GM12878 (cell line): ENCODE results near the gene THUMPD3. TPM values are rescaled to one million over a fixed set of nuclear protein-coding genes. Genes with fewer than 3 reads are reported as not detected.

ENCODE experiments used
- ATAC-seq: fragments of 200-7000 bp; cut with Tn5 transposase; 3 replicates; pipeline ENCODE4 v1.9.1; 2020; ENCODE audit warnings: mild to moderate bottlenecking, moderate library complexity
- BruUV-seq: library from RNA; stranded (reverse); fragments of 400-500 nt; replicated peaks from 2 replicates; lab custom pipeline; 2021; lab: Mats Ljungman, UMichigan
- CTCF ChIA-PET: fragments of 300-600 bp; sonication (Branson Sonifier 250); formaldehyde crosslinking; extraction: SDS; loops from one replicate; lab custom pipeline; 2021; ENCODE audit warnings: inconsistent platforms; lab: Yijun Ruan, JAX
- POLR2A ChIA-PET: fragments of 350-600 bp; formaldehyde crosslinking; extraction: SDS; loops from one replicate; lab custom pipeline; 2021; ENCODE audit warnings: inconsistent platforms; lab: Charles Lee
- RAD21 ChIA-PET: fragments of 300-600 bp; sonication (Branson Sonifier 250); formaldehyde crosslinking; loops from one replicate; lab custom pipeline; 2023; ENCODE audit warnings: antibody characterized with exemption; ENCODE audit not compliant: unreplicated experiment; lab: Charles Lee
- SMC1A ChIA-PET: fragments of 300-600 bp; sonication (Branson Sonifier 250); formaldehyde crosslinking; loops from one replicate; lab custom pipeline; 2023; ENCODE audit not compliant: unreplicated experiment, uncharacterized antibody; lab: Charles Lee
- DNase-seq: peaks from one replicate; pipeline ENCODE4 v3.0.0-alpha.2; 2011; ENCODE audit warnings: low read depth, low spot score
- FAIRE-seq: peaks from 3 replicates; lab custom pipeline; 2011; peaks lifted over from hg19 to GRCh38; lab: Jason Lieb, UNC
- H2AFZ ChIP-seq: 2 replicates; pipeline ENCODE4 v1.6.0; 2011; ENCODE audit warnings: low read depth, low read length, control low read depth; ENCODE audit not compliant: control insufficient read depth
- H3K27ac ChIP-seq: 2 replicates; pipeline ENCODE4 v1.5.1; 2011; ENCODE audit warnings: control low read depth; ENCODE audit not compliant: control insufficient read depth, insufficient read depth
- H3K27me3 ChIP-seq, 2 experiments: replicated peaks in 1 of 2; 2 replicates each; pipeline versions ENCODE4 v1.6.0 to v1.6.1; 2011; ENCODE audit warnings: low read length in 1 of 2; ENCODE audit not compliant: control insufficient read depth in 2 of 2, insufficient read depth in 2 of 2
- H3K36me3 ChIP-seq, 2 experiments: 2 replicates each; pipeline ENCODE4 v1.5.1; 2011; ENCODE audit warnings: low read length in 1 of 2; ENCODE audit not compliant: control insufficient read depth in 2 of 2, insufficient read depth in 2 of 2
- H3K4me1 ChIP-seq: 2 replicates; pipeline ENCODE4 v1.6.1; 2011; ENCODE audit warnings: mild to moderate bottlenecking, low read length, moderate library complexity, mixed read lengths; ENCODE audit not compliant: control insufficient read depth, insufficient read depth
- H3K4me2 ChIP-seq: 2 replicates; pipeline ENCODE4 v1.6.0; 2011; ENCODE audit warnings: control low read depth; ENCODE audit not compliant: control insufficient read depth, insufficient read depth
- H3K4me3 ChIP-seq: fragments of 200-600 bp; sonication (generic); 2 replicates; pipeline ENCODE4 v1.5.1; 2016
- H3K79me2 ChIP-seq: 2 replicates; pipeline ENCODE4 v1.6.0; 2011; ENCODE audit warnings: low read length; ENCODE audit not compliant: control insufficient read depth, insufficient read depth
- H3K9ac ChIP-seq: 2 replicates; pipeline ENCODE4 v1.8.0; 2011; ENCODE audit warnings: low read length, control low read depth, mixed read lengths; ENCODE audit not compliant: control insufficient read depth, insufficient read depth
- H3K9me3 ChIP-seq: replicated peaks from 3 replicates; pipeline ENCODE4 v1.5.1; 2011; ENCODE audit warnings: mild to moderate bottlenecking, low read length; ENCODE audit not compliant: control insufficient read depth, insufficient read depth
- H4K20me1 ChIP-seq: 2 replicates; pipeline ENCODE4 v1.6.0; 2011; ENCODE audit not compliant: control insufficient read depth, insufficient read depth
- CHD1 ChIP-seq: IDR thresholded peaks from 2 replicates; pipeline ENCODE4 v1.6.1; 2012; ENCODE audit warnings: low read depth, low read length, improper control_type of control experiment
- POLR2AphosphoS5 ChIP-seq: IDR thresholded peaks from 2 replicates; pipeline ENCODE4 v1.6.1; 2011; ENCODE audit warnings: mild to moderate bottlenecking, low read length, inconsistent platforms
- RFX5 ChIP-seq: IDR thresholded peaks from 2 replicates; pipeline ENCODE4 v1.6.1; 2011; ENCODE audit warnings: low read depth, low read length, improper control_type of control experiment
- RUNX3 ChIP-seq: IDR thresholded peaks from 2 replicates; pipeline ENCODE4 v1.6.1; 2012; ENCODE audit warnings: low read length, inconsistent platforms
- SREBF2 ChIP-seq: IDR thresholded peaks from 2 replicates; pipeline ENCODE4 v1.6.1; 2012; ENCODE audit warnings: mild to moderate bottlenecking, low read length
- ZNF622 ChIP-seq: fragments of 450-650 bp; IDR thresholded peaks from 2 replicates; pipeline ENCODE4 v1.6.1; 2017; ENCODE audit warnings: mild to moderate bottlenecking, inconsistent platforms
- WGBS: methylation state at CpG from one replicate; pipeline ENCODE4 v1.1.6; 2016; ENCODE audit warnings: low lambda C conversion rate; ENCODE audit not compliant: insufficient replicate concordance, insufficient coverage; ENCODE audit errors: missing lambda C conversion rate; 5-methylcytosine and 5-hydroxymethylcytosine counted together
- in situ Hi-C: fragments of 300-500 bp; cut with MboI; formaldehyde crosslinking; loops from 9 replicates; pipeline ENCODE4 v1.14.3; 2018; ENCODE audit warnings: mixed read lengths
- intact Hi-C: fragments of 100-400 bp; cut with micrococcal nuclease; formaldehyde crosslinking; loops from one replicate; pipeline ENCODE4 v1.14.2; 2022; ENCODE audit not compliant: unreplicated experiment
- polyA plus RNA-seq, 11 experiments: library from polyadenylated mRNA; depleted of rRNA in 4 of 11; unstranded in 6 of 11; stranded (reverse) in 5 of 11; fragments of >200 nt; fragmentation: Nextera tagmentation in 4 of 11; fragmentation: Illumina TruSeq in 1 of 11; extraction: Ambion mirVana in 4 of 11; extraction: Trizol in 1 of 11; gene quantifications; 1 replicate in 1 of 11; 2 replicates in 10 of 11; pipeline versions ENCODE4 v1.2.1 to v1.2.3, GENCODE V29; 2011 to 2016; ENCODE audit warnings: inconsistent platforms in 2 of 11, missing spikeins in 2 of 11, low read depth in 1 of 11
- total RNA-seq, 4 experiments: library from RNA; depleted of rRNA in 3 of 4; stranded (reverse); fragments of >200 nt in 3 of 4; fragmentation: Illumina TruSeq in 1 of 4; extraction: Trizol in 1 of 4; gene quantifications; 2 replicates each; pipeline versions ENCODE4 v1.2.1 to v1.2.3, GENCODE V29; 2013 to 2021
- TF ChIP-seq, protein P1 (sequence below): IDR thresholded peaks from 2 replicates; pipeline ENCODE4 v1.6.1; 2011; ENCODE audit warnings: borderline replicate concordance, low read depth, mild to moderate bottlenecking, moderate library complexity, mixed read lengths, low read length; ENCODE audit not compliant: insufficient read depth; ENCODE audit errors: extremely low read length
- TF ChIP-seq, protein P2 (sequence below): fragments of 450-650 bp; IDR thresholded peaks from 2 replicates; pipeline ENCODE4 v1.6.1; 2017; ENCODE audit warnings: low read depth, mild to moderate bottlenecking, moderate library complexity

THUMPD3 gene
- total and polyA plus RNA-seq, 10 of the 15 experiments (the other 5 are each of a cell fraction or from before 2014, with no cell fraction given), result 28.7 to 47.4 (median 41.8) TPM

DNA sequence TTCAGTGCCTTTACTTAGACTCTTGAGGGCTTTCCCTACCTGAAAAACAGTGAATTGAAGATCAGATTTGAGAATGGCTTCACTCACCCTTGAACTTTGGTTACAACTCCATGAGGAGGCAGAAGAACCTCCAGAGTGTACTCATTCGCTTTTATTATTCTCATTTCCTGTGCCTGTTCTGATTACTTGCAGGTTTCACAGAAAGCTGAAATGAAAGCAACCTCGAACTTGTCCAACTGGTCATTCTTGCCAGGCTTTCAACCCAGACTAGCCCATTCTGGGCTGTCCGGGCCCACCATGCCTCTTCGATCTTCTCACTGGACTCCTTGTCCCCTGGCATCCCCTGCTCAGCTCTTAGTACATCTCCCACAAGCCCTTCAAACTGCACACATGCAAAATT is 20.2 kb upstream of the THUMPD3 start (continued):
- TF ChIP-seq, protein P1, sequence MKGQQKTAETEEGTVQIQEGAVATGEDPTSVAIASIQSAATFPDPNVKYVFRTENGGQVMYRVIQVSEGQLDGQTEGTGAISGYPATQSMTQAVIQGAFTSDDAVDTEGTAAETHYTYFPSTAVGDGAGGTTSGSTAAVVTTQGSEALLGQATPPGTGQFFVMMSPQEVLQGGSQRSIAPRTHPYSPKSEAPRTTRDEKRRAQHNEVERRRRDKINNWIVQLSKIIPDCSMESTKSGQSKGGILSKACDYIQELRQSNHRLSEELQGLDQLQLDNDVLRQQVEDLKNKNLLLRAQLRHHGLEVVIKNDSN, result no peak
- TF ChIP-seq RUNX3 (no peak), SREBF2 (no peak)

DNA sequence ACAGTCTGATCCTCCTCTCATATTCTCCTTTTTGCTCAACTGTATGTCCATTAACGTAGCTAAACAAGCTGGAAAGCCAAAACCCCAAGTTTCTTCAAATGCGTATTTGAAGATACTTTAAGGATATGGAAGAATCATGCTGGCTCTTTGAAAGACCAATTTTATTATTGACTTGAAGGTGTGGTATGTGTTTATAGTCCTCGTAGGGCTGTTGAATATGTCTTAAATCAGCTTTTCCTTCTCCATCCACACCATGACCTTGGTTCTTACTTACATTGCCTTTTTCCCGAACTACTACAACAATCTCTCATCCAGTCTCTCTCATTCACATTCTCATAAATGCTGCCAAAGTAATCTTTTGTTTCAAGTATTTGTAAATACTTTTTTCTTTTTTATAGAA is 19.7 kb upstream of the THUMPD3 start:
- ATAC-seq (no peak), DNase-seq (no peak), FAIRE-seq (no peak)
- POLR2A ChIA-PET, result no interaction called here
- H3K79me2 ChIP-seq, result no peaks in the 10 kb centered on the region
- H2AFZ ChIP-seq, result no peak overlapping the region
- TF ChIP-seq CHD1 (no peak), ZNF622 (no peak), RFX5 (no peak), POLR2AphosphoS5 (no peak)
- TF ChIP-seq, protein P2, sequence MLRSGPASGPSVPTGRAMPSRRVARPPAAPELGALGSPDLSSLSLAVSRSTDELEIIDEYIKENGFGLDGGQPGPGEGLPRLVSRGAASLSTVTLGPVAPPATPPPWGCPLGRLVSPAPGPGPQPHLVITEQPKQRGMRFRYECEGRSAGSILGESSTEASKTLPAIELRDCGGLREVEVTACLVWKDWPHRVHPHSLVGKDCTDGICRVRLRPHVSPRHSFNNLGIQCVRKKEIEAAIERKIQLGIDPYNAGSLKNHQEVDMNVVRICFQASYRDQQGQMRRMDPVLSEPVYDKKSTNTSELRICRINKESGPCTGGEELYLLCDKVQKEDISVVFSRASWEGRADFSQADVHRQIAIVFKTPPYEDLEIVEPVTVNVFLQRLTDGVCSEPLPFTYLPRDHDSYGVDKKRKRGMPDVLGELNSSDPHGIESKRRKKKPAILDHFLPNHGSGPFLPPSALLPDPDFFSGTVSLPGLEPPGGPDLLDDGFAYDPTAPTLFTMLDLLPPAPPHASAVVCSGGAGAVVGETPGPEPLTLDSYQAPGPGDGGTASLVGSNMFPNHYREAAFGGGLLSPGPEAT, result no peak
- no peaks in the 10 kb centered on the region for H3K9me3 ChIP-seq
- H3K27ac ChIP-seq, result no peak overlapping the region
- CTCF ChIA-PET, result interaction anchor here (1.9 kb wide), 1 partner anchor 11 kb away, joined by 6 read pairs; no protein-coding TSS in a partner anchor
- intact Hi-C loops (no loop called here), in situ Hi-C loops (no loop called here)
- no peaks in the 10 kb centered on the region for H3K27me3 ChIP-seq
- SMC1A ChIA-PET, result no interaction called here
- H3K9ac ChIP-seq, result no peak overlapping the region
- RAD21 ChIA-PET, result no interaction called here
- BruUV-seq, result no TSS peak
- H3K4me1 ChIP-seq, result no peaks in the 10 kb centered on the region; the same call in 1 of the 2 replicates
- no peaks in the 10 kb centered on the region for H3K36me3 ChIP-seq
- no peak overlapping the region for H3K4me2 ChIP-seq
- H3K4me3 ChIP-seq, result no peak overlapping the region
- no peaks in the 10 kb centered on the region for H4K20me1 ChIP-seq
- WGBS, result 29% methylated on average over 4 of the region's 4 CpGs
